AG04450 (cell line): Measurements from ENCODE around the gene MPZL3. TPM values are rescaled to one million over a fixed set of nuclear protein-coding genes. Genes with fewer than 3 reads are reported as not detected.

ENCODE experiments used
- CTCF ChIA-PET: fragments of 300-600, 350-600 bp; formaldehyde crosslinking; extraction: SDS; loops from one replicate; lab custom pipeline; 2022; ENCODE audit warnings: antibody characterized with exemption, inconsistent platforms; lab: Charles Lee
- POLR2A ChIA-PET: fragments of 350-600 bp; formaldehyde crosslinking; extraction: SDS; loops from one replicate; lab custom pipeline; 2021; ENCODE audit warnings: antibody characterized with exemption, inconsistent platforms; lab: Yijun Ruan, JAX
- DNase-seq: peaks from one replicate; pipeline ENCODE4 v3.0.0-alpha.2; 2011; ENCODE audit warnings: low read depth, low spot score
- H3K27ac ChIP-seq: one replicate; pipeline ENCODE4 v1.5.1; 2012; ENCODE audit warnings: low read depth, low read length, control low read depth
- H3K27me3 ChIP-seq: one replicate; pipeline ENCODE4 v1.6.0; 2012; ENCODE audit warnings: low read length; ENCODE audit not compliant: control insufficient read depth, insufficient read depth
- H3K4me3 ChIP-seq: 2 replicates; pipeline ENCODE4 v1.5.1; 2011; ENCODE audit warnings: mild to moderate bottlenecking, low read depth, low read length, control low read depth
- H3K9me3 ChIP-seq: 2 replicates; pipeline ENCODE4 v1.5.1; 2012; ENCODE audit warnings: low read length; ENCODE audit not compliant: control insufficient read depth, insufficient read depth
- polyA plus RNA-seq: library from polyadenylated mRNA; depleted of rRNA; stranded (reverse); fragments of >200 nt; gene quantifications from 2 replicates; pipeline ENCODE4 v1.2.3, GENCODE V29; 2011
- TF ChIP-seq, protein P1 (sequence below): IDR thresholded peaks from 2 replicates; pipeline ENCODE4 v1.5.1; 2011; ENCODE audit warnings: low read depth, low read length, control low read depth, inconsistent platforms

Gene MPZL3
- polyA plus RNA-seq, 1 experiment: 0.07 TPM

DNA sequence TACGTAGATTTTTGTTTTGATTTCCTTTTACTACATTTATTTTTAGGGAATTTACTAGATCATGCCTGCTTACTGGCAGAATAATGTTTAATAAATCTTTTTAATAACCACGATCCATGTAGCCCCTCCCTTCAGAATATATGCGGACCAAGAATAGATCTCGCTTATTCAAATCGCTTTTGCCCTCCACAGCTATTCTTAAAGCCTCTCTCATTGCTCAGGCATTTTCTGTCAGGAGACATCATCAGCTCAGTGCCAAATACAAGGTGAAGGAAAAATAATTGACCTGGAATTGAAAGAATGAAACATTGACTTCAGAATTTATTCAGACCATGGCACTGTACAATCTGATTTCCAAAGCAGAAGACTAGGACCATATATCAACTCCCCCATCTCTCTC lies 17.3 kb downstream of the MPZL3 start:
- H3K27ac ChIP-seq: no peak overlapping the region
- H3K9me3 ChIP-seq: no peaks in the 10 kb centered on the region
- H3K4me3 ChIP-seq: no peak overlapping the region
- H3K27me3 ChIP-seq: no peaks in the 10 kb centered on the region
- DNase-seq: no peak
- POLR2A ChIA-PET: no interaction called here
- TF ChIP-seq, protein P1, sequence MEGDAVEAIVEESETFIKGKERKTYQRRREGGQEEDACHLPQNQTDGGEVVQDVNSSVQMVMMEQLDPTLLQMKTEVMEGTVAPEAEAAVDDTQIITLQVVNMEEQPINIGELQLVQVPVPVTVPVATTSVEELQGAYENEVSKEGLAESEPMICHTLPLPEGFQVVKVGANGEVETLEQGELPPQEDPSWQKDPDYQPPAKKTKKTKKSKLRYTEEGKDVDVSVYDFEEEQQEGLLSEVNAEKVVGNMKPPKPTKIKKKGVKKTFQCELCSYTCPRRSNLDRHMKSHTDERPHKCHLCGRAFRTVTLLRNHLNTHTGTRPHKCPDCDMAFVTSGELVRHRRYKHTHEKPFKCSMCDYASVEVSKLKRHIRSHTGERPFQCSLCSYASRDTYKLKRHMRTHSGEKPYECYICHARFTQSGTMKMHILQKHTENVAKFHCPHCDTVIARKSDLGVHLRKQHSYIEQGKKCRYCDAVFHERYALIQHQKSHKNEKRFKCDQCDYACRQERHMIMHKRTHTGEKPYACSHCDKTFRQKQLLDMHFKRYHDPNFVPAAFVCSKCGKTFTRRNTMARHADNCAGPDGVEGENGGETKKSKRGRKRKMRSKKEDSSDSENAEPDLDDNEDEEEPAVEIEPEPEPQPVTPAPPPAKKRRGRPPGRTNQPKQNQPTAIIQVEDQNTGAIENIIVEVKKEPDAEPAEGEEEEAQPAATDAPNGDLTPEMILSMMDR: no peak
- CTCF ChIA-PET: no interaction called here

DNA sequence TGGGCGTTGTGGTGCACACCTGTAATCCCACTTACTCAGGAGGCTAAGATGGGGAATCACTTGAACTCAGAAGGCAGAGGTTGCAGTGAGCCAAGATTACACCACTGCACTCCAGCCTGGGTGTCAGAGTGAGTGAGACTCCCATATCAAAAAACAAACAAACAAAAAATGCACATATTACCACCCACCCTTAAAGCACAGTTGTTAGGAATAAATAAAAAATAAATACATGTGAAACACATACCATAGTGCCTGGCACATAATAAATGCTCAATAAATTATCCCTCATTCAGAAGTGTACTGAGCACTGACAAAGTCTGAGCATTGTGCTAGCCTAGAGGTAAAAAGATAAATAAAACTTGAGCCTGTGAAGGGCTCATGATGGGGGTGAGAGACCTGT lies 18.3 kb downstream of the MPZL3 start:
- no peaks in the 10 kb centered on the region for H3K27me3 ChIP-seq
- H3K9me3 ChIP-seq: no peaks in the 10 kb centered on the region
- POLR2A ChIA-PET: no interaction called here
- CTCF ChIA-PET: no interaction called here
- H3K27ac ChIP-seq: no peak overlapping the region
- H3K4me3 ChIP-seq: no peak overlapping the region
- TF ChIP-seq, protein P1: no peak
- DNase-seq: no peak

DNA sequence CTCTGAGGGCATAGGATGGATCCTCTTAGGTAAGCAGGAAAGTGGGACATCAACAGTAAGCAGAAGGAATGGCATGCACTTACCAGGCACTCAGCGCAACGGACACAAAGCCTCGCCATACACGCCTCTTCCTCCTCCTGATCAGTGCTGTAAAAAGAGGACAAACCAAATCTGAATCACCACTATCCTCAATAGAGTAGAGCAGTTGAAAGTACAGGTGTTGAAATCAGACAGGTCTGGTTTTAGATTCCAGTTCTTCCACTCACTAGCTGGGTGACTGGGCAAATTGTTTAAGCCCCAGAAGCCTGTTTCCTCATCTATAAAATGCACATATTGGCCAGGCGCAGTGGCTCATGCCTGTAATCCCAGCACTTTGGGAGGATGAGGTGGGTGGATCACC lies 18.8 kb downstream of the MPZL3 start:
- CTCF ChIA-PET: no interaction called here
- H3K4me3 ChIP-seq: no peak overlapping the region
- H3K27ac ChIP-seq: no peak overlapping the region
- POLR2A ChIA-PET: no interaction called here
- H3K27me3 ChIP-seq: no peaks in the 10 kb centered on the region
- DNase-seq: no peak
- H3K9me3 ChIP-seq: no peaks in the 10 kb centered on the region
- TF ChIP-seq, protein P1: no peak

DNA sequence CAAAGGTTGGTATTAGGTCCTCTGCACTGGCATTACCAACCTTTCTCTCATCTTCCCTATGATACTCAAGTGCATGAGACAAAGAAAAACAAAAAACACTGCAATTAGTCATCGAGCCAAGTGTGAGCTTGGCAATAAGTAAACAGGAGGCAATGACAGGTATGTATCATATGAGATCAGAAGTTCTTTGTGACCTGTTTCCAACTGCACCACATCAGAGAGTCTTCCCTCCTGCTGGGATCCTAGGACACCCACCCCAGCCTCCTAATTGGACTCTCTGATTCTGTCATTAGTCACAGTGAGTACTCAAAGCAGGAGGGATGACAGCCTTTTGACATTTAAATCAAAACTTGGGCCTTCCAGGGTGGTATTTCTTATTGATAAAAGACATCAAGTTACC lies 19.5 kb downstream of the MPZL3 start:
- ChIA-PET POLR2A (no interaction called here), CTCF (no interaction called here)
- no peaks in the 10 kb centered on the region for H3K27me3 ChIP-seq
- TF ChIP-seq, protein P1: no peak
- H3K27ac ChIP-seq: no peak overlapping the region
- no peaks in the 10 kb centered on the region for H3K9me3 ChIP-seq
- DNase-seq: no peak
- H3K4me3 ChIP-seq: no peak overlapping the region

DNA sequence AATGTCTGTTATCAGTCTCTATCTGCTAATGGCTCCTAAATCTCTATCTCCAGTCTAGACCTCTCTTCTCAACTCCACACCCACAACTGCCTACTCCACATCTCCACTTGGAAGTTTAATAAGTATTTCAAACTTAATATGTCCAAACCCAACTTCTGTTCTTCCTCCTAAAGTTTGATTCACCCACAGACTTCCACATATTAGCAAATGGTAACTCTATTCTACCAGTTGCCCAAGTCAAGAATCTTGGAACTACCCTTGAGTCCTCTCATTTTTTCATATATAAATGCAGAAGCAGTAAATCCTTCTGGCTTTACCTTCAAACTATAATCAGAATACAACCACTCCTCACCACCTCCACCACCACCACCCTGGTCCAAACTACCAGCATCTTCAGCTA lies 20.7 kb downstream of the MPZL3 start:
- H3K9me3 ChIP-seq: no peaks in the 10 kb centered on the region
- POLR2A ChIA-PET: no interaction called here
- H3K27me3 ChIP-seq: no peaks in the 10 kb centered on the region
- DNase-seq: no peak
- TF ChIP-seq, protein P1: no peak
- CTCF ChIA-PET: no interaction called here
- no peak overlapping the region for H3K27ac ChIP-seq
- H3K4me3 ChIP-seq: no peak overlapping the region
